Measurements from ENCODE around the gene PIK3AP1.

- no peak for TF ChIP-seq EZH2phosphoT487 (IDR thresholded peaks at IDR 0.05; ENCODE audit: insufficient read depth, low read depth)
- TF ChIP-seq EZH2 (IDR thresholded peaks at IDR 0.05; ENCODE audit: insufficient read depth, poor library complexity, severe bottlenecking) = no peak
Observed at GRCh38 chr10:96684826-96685225, 35.5 kb downstream of the PIK3AP1 start.
